HEK293 (cell line): ENCODE data around the gene CLEC6A.

ENCODE experiments used
- CTCF ChIA-PET: fragments of 350-600 bp; formaldehyde crosslinking; extraction: SDS; loops from one replicate; lab custom pipeline; 2021; ENCODE audit warnings: antibody characterized with exemption; lab: Yijun Ruan, JAX
- POLR2A ChIA-PET: fragments of 300-600 bp; formaldehyde crosslinking; extraction: SDS; loops from one replicate; lab custom pipeline; 2020; ENCODE audit warnings: antibody characterized with exemption, inconsistent platforms; lab: Yijun Ruan, JAX
- H3K27ac ChIP-seq: fragments of 200-500 bp; sonication (Bioruptor generic); 2 replicates; pipeline ENCODE4 v1.5.1; 2014; ENCODE audit warnings: low read depth, low read length, control low read depth, inconsistent platforms; ENCODE audit errors: extremely low read depth
- H3K36me3 ChIP-seq, 2 experiments: fragments of 200-500 bp in 1 of 2; sonication (Bioruptor generic) in 1 of 2; 1 replicate in 1 of 2; 2 replicates in 1 of 2; pipeline ENCODE4 v1.5.1; 2014 to 2017; ENCODE audit warnings: inconsistent platforms in 2 of 2, low read length in 2 of 2; ENCODE audit not compliant: control insufficient read depth in 2 of 2, insufficient read depth in 1 of 2
- H3K4me1 ChIP-seq: fragments of 200-500 bp; sonication (Bioruptor generic); 2 replicates; pipeline ENCODE4 v1.5.1; 2014; ENCODE audit warnings: mild to moderate bottlenecking, low read length, inconsistent platforms; ENCODE audit not compliant: control insufficient read depth, insufficient read depth
- H3K4me3 ChIP-seq: 2 replicates; pipeline ENCODE4 v1.5.1; 2011; ENCODE audit warnings: low read depth, mild to moderate bottlenecking, control low read depth, low read length, moderate library complexity
- H3K9me3 ChIP-seq: fragments of 200-500 bp; sonication (Bioruptor generic); 2 replicates; pipeline ENCODE4 v1.5.1; 2014; ENCODE audit warnings: low read depth, low read length, inconsistent platforms; ENCODE audit not compliant: control insufficient read depth, insufficient read depth
- BCL6B ChIP-seq: fragments of 450-650 bp; formaldehyde crosslinking; IDR thresholded peaks from 2 replicates; pipeline ENCODE4 v1.5.1; 2017; ENCODE audit warnings: missing biosample characterization, missing genetic modification characterization
- KLF9 ChIP-seq: fragments of 450-650 bp; formaldehyde crosslinking; IDR thresholded peaks from 2 replicates; pipeline ENCODE4 v1.5.1; 2016; ENCODE audit warnings: missing biosample characterization, missing genetic modification characterization, low read depth
- REPIN1 ChIP-seq: fragments of 450-650 bp; formaldehyde crosslinking; IDR thresholded peaks from 2 replicates; pipeline ENCODE4 v1.5.1; 2017; ENCODE audit warnings: missing biosample characterization, missing genetic modification characterization, low read depth
- SP2 ChIP-seq: fragments of 450-650 bp; formaldehyde crosslinking; IDR thresholded peaks from 2 replicates; pipeline ENCODE4 v1.5.1; 2016; ENCODE audit warnings: missing biosample characterization, missing genetic modification characterization
- ZBTB10 ChIP-seq: fragments of 450-650 bp; formaldehyde crosslinking; IDR thresholded peaks from 2 replicates; pipeline ENCODE4 v1.5.1; 2016; ENCODE audit warnings: missing biosample characterization, missing genetic modification characterization
- ZBTB21 ChIP-seq: fragments of 450-650 bp; formaldehyde crosslinking; IDR thresholded peaks from 2 replicates; pipeline ENCODE4 v1.5.1; 2017; ENCODE audit warnings: missing biosample characterization, missing genetic modification characterization
- ZNF140 ChIP-seq: fragments of 450-650 bp; formaldehyde crosslinking; IDR thresholded peaks from 2 replicates; pipeline ENCODE4 v1.5.1; 2016; ENCODE audit warnings: missing biosample characterization, missing genetic modification characterization
- ZNF335 ChIP-seq: fragments of 450-650 bp; formaldehyde crosslinking; conservative IDR thresholded peaks from 2 replicates; pipeline ENCODE4 v1.5.1; 2016; ENCODE audit warnings: missing biosample characterization, missing genetic modification characterization
- ZNF354C ChIP-seq: fragments of 450-650 bp; formaldehyde crosslinking; IDR thresholded peaks from 2 replicates; pipeline ENCODE4 v1.5.1; 2016; ENCODE audit warnings: missing biosample characterization, missing genetic modification characterization, low read depth, borderline replicate concordance
- ZNF391 ChIP-seq: fragments of 450-650 bp; formaldehyde crosslinking; IDR thresholded peaks from 2 replicates; pipeline ENCODE4 v1.5.1; 2016; ENCODE audit warnings: low read depth, missing biosample characterization, missing genetic modification characterization, borderline replicate concordance
- ZNF394 ChIP-seq: fragments of 450-650 bp; formaldehyde crosslinking; IDR thresholded peaks from 2 replicates; pipeline ENCODE4 v1.5.1; 2016; ENCODE audit warnings: missing biosample characterization, missing genetic modification characterization, mild to moderate bottlenecking, moderate library complexity, borderline replicate concordance
- ZNF48 ChIP-seq: fragments of 450-650 bp; formaldehyde crosslinking; IDR thresholded peaks from 2 replicates; pipeline ENCODE4 v1.5.1; 2016; ENCODE audit warnings: missing biosample characterization, missing genetic modification characterization
- ZNF768 ChIP-seq: fragments of 450-650 bp; formaldehyde crosslinking; IDR thresholded peaks from 2 replicates; pipeline ENCODE4 v1.5.1; 2018; ENCODE audit warnings: missing biosample characterization, mild to moderate bottlenecking, missing genetic modification characterization

CLEC6A gene

GRCh38 chr12:8519171-8519570 is 63.4 kb downstream of the CLEC6A start:
- H3K9me3 ChIP-seq = no peaks in the 10 kb centered on the region
- CTCF ChIA-PET = interaction anchor here (1.2 kb wide), 1 partner anchor 11 kb away, joined by 3 read pairs; no protein-coding TSS in a partner anchor

GRCh38 chr12:8527250-8528130 is 71.7 kb downstream of the CLEC6A start:
- Histone ChIP-seq H3K36me3 (no peaks in the 10 kb centered on the region), H3K4me1 (no peaks in the 10 kb centered on the region), H3K4me3 (no peak overlapping the region), H3K9me3 (no peaks in the 10 kb centered on the region), H3K27ac (no peak overlapping the region)
- POLR2A ChIA-PET = no interaction called here
- CTCF ChIA-PET = interaction anchor here (1.8 kb wide), 1 partner anchor 16 kb away, joined by 7 read pairs; no protein-coding TSS in a partner anchor
- TF ChIP-seq ZBTB21 (no peak), KLF9 (tag by site-specific recombination) (no peak), REPIN1 (no peak)

More at GRCh38 chr12:8519171-8519570, 63.4 kb downstream of the CLEC6A start:
- no peak overlapping the region for H3K27ac ChIP-seq
- H3K4me3 ChIP-seq = no peak overlapping the region
- POLR2A ChIA-PET = no interaction called here
- TF ChIP-seq ZNF335 (tag by site-specific recombination) (no peak), ZNF394 (tag by site-specific recombination) (no peak), ZNF140 (tag by site-specific recombination) (no peak), ZNF48 (tag by site-specific recombination) (no peak), ZNF354C (tag by site-specific recombination) (no peak), ZBTB10 (tag by site-specific recombination) (no peak), ZNF391 (tag by site-specific recombination) (no peak), BCL6B (no peak), ZNF768 (tag by site-specific recombination) (no peak), SP2 (tag by site-specific recombination) (no peak)
- H3K4me1 ChIP-seq = no peaks in the 10 kb centered on the region
- no peaks in the 10 kb centered on the region for H3K36me3 ChIP-seq
